Measurements from ENCODE around the gene ANKRD1. TPM values are rescaled to one million over a fixed set of nuclear protein-coding genes. Genes with fewer than 3 reads are reported as not detected.
"Not testable (repeated sequence)": the region's sequence is repeated elsewhere in the genome, so short reads cannot be mapped to it uniquely, and the experiment has no call there.

The ANKRD1 gene
- total RNA-seq, 2 experiments from 2014 or later = not detected

GRCh38 chr10:90880059-90880719 lies 40.7 kb downstream of the ANKRD1 start:
- H3K27me3 Mint-ChIP-seq; H3K27ac Mint-ChIP-seq; H3K9me3 Mint-ChIP-seq; H3K4me1 Mint-ChIP-seq (ENCODE audit: low read depth); DNase-seq; intact Hi-C loops (cut with micrococcal nuclease); H3K4me3 Mint-ChIP-seq: not testable (repeated sequence)
- peak; percentile 76 for TF ChIP-seq CTCF (IDR thresholded peaks at IDR 0.05)
- peaks cover 29% of the 10 kb centered on the region for H3K36me3 Mint-ChIP-seq (ENCODE audit: low read depth)
- ChIA-PET POLR2A (interaction anchor here (1.3 kb wide), 1 partner anchor 9 kb away, joined by 3 read pairs; no protein-coding TSS in a partner anchor), CTCF (interaction anchor here (0.6 to 3.0 kb wide), 22 partner anchors 9 to 418 kb away, joined by 3 to 18 read pairs (median 4); partner anchors contain the start of gene HTR7)
- ATAC-seq = peak; percentile 67

GRCh38 chr10:90879062-90879461 lies 41.8 kb downstream of the ANKRD1 start:
- Mint-ChIP-seq H3K36me3 (ENCODE audit: low read depth) (peaks cover 29% of the 10 kb centered on the region), H3K9me3 (no peaks in the 10 kb centered on the region), H3K27ac (no peak overlapping the region), H3K4me1 (ENCODE audit: low read depth) (peaks cover 6% of the 10 kb centered on the region), H3K4me3 (no peak overlapping the region), H3K27me3 (no peaks in the 10 kb centered on the region)
- intact Hi-C loops (cut with micrococcal nuclease) = no loop called here
- CTCF ChIA-PET = interaction anchor here (0.6 to 3.0 kb wide), 19 partner anchors 9 to 456 kb away, joined by 3 to 18 read pairs (median 4); partner anchors contain the start of gene HTR7
- ATAC-seq (no peak), DNase-seq (no peak)
- TF ChIP-seq CTCF (IDR thresholded peaks at IDR 0.05) = no peak
- POLR2A ChIA-PET = interaction anchor here (1.3 kb wide), 1 partner anchor 11 kb away, joined by 3 read pairs; no protein-coding TSS in a partner anchor

GRCh38 chr10:90872648-90873020 lies 48.3 kb downstream of the ANKRD1 start:
- Mint-ChIP-seq H3K36me3 (ENCODE audit: low read depth) (peaks cover 11% of the 10 kb centered on the region), H3K4me1 (ENCODE audit: low read depth) (peaks cover 25% of the 10 kb centered on the region), H3K4me3 (peak overlapping the region; percentile 96), H3K27me3 (peaks cover 20% of the 10 kb centered on the region), H3K27ac (peak overlapping the region; percentile 94), H3K9me3 (peaks cover 4% of the 10 kb centered on the region)
- no peak for TF ChIP-seq CTCF (IDR thresholded peaks at IDR 0.05)
- ChIA-PET CTCF (interaction anchor here (1.0 to 1.9 kb wide), 6 partner anchors 10 to 377 kb away, joined by 3 to 10 read pairs (median 3); partner anchors contain the start of gene HTR7), POLR2A (interaction anchor here (0.9 to 1.4 kb wide), 3 partner anchors 16 to 291 kb away, joined by 3 to 5 read pairs (median 3); no protein-coding TSS in a partner anchor)
- ATAC-seq (peak; percentile 40), DNase-seq (peak; percentile 61)
- intact Hi-C loops (cut with micrococcal nuclease) = no loop called here

GRCh38 chr10:90871766-90872647 lies 48.9 kb downstream of the ANKRD1 start, which contains the start of gene RPP30:
RPP30 (plus strand) TSS chr10:90871974; CDS start chr10:90871987, 13 bp downstream.
- intact Hi-C loops (cut with micrococcal nuclease) = no loop called here
- peak; percentile 91 for DNase-seq
- peaks cover 4% of the 10 kb centered on the region for H3K9me3 Mint-ChIP-seq
- ChIA-PET POLR2A (interaction anchor here (0.9 to 1.4 kb wide), 4 partner anchors 13 to 292 kb away, joined by 3 to 5 read pairs (median 3); no protein-coding TSS in a partner anchor), CTCF (interaction anchor here (0.9 to 1.9 kb wide), 10 partner anchors 9 to 378 kb away, joined by 3 to 10 read pairs (median 3); partner anchors contain the start of gene HTR7)
- H3K27ac Mint-ChIP-seq = peak within 1 kb of the TSS; percentile 94
- peaks cover 22% of the 10 kb centered on the region for H3K27me3 Mint-ChIP-seq
- H3K4me1 Mint-ChIP-seq (ENCODE audit: low read depth) = peaks cover 25% of the 10 kb centered on the region
- no peak for TF ChIP-seq CTCF (IDR thresholded peaks at IDR 0.05)
- peaks cover 9% of the 10 kb centered on the region for H3K36me3 Mint-ChIP-seq (ENCODE audit: low read depth)
- H3K4me3 Mint-ChIP-seq = peak within 1 kb of the TSS; percentile 96
- peak; percentile 96 for ATAC-seq
